A549 (cell line): ENCODE results near the gene SEMA5A. TPM values are rescaled to one million over a fixed set of nuclear protein-coding genes. Genes with fewer than 3 reads are reported as not detected.

Experiments used
- ATAC-seq, 2 experiments: fragments of 200-7000 bp in 1 of 2; fragments of >200 bp in 1 of 2; cut with Nextera tagmentation in 1 of 2; cut with Tn5 transposase in 1 of 2; 3 replicates each; pipeline versions ENCODE4 v1.8.0 to v1.9.1; 2018 to 2020; ENCODE audit warnings: mild to moderate bottlenecking in 1 of 2, moderate library complexity in 1 of 2
- CTCF ChIA-PET: fragments of 300-600 bp; sonication (Branson Sonifier 250); formaldehyde crosslinking; extraction: SDS; loops from one replicate; lab custom pipeline; 2021; ENCODE audit warnings: antibody characterized with exemption, inconsistent platforms; lab: Yijun Ruan, JAX
- POLR2A ChIA-PET: fragments of 350-600 bp; formaldehyde crosslinking; extraction: SDS; loops from one replicate; lab custom pipeline; 2021; ENCODE audit warnings: antibody characterized with exemption, inconsistent platforms; lab: Yijun Ruan, JAX
- DNase-seq, 2 experiments: peaks; one replicate each; pipeline versions ENCODE4 v3.0.0 to v3.0.0-alpha.2; 2011 to 2016; ENCODE audit warnings: low read depth in 1 of 2, low spot score in 1 of 2
- FAIRE-seq: peaks from 2 replicates; lab custom pipeline; 2011; peaks lifted over from hg19 to GRCh38; lab: Jason Lieb, UNC
- H3K27ac ChIP-seq, 2 experiments: fragments of >200 bp; sonication (Bioruptor Twin); formaldehyde crosslinking; 3 replicates each; pipeline ENCODE4 v1.5.1; 2016 to 2017
- H3K4me1 ChIP-seq: fragments of >200 bp; sonication (Bioruptor Twin); formaldehyde crosslinking; 3 replicates; pipeline ENCODE4 v1.6.1; 2016
- H3K4me2 ChIP-seq: fragments of >200 bp; sonication (Bioruptor Twin); formaldehyde crosslinking; 3 replicates; pipeline ENCODE4 v1.6.1; 2016
- H3K4me3 ChIP-seq: fragments of >200 bp; sonication (Bioruptor Twin); formaldehyde crosslinking; 3 replicates; pipeline ENCODE4 v1.5.1; 2016
- H3K9me3 ChIP-seq: fragments of >200 bp; sonication (Bioruptor Twin); formaldehyde crosslinking; 3 replicates; pipeline ENCODE4 v1.6.1; 2016
- BHLHE40 ChIP-seq: IDR thresholded peaks from 2 replicates; pipeline ENCODE4 v1.6.1; 2012; ENCODE audit warnings: low read depth, low read length, inconsistent platforms
- CBX8 ChIP-seq: fragments of 200-600 bp; sonication (generic); IDR thresholded peaks from 2 replicates; pipeline ENCODE4 v1.6.1; 2016
- CEBPB ChIP-seq, 2 experiments: fragments of >200 bp in 1 of 2; sonication (Bioruptor Twin) in 1 of 2; formaldehyde crosslinking in 1 of 2; IDR thresholded peaks; 2 replicates each; pipeline ENCODE4 v1.6.1; 2012 to 2016
- CHD4 ChIP-seq: fragments of 200-600 bp; sonication (generic); IDR thresholded peaks from 2 replicates; pipeline ENCODE4 v1.6.1; 2016; ENCODE audit warnings: antibody characterized with exemption, mild to moderate bottlenecking, borderline replicate concordance
- EHMT2 ChIP-seq: fragments of 200-600 bp; sonication (generic); IDR thresholded peaks from 2 replicates; pipeline ENCODE4 v1.6.1; 2016; ENCODE audit warnings: antibody characterized with exemption, low read depth, mild to moderate bottlenecking, moderate library complexity
- EP300 ChIP-seq, 2 experiments: fragments of >200 bp; sonication (Bioruptor Twin); formaldehyde crosslinking; IDR thresholded peaks; 2 replicates in 1 of 2; 3 replicates in 1 of 2; pipeline ENCODE4 v1.6.1; 2016 to 2017
- ESRRA ChIP-seq: fragments of 150-350 bp; IDR thresholded peaks from 2 replicates; pipeline ENCODE4 v1.6.1; 2014; ENCODE audit warnings: mild to moderate bottlenecking, low read length, borderline replicate concordance
- FOSB ChIP-seq: fragments of 250-450 bp; sonication (Bioruptor Pico); IDR thresholded peaks from 2 replicates; pipeline ENCODE4 v1.5.0; 2020; ENCODE audit warnings: mild to moderate bottlenecking, moderate library complexity
- FOXS1 ChIP-seq: fragments of 250-450 bp; sonication (Bioruptor Pico); IDR thresholded peaks from 2 replicates; pipeline ENCODE4 v1.5.0; 2020; ENCODE audit warnings: mild to moderate bottlenecking, moderate library complexity
- HDAC2 ChIP-seq: fragments of 200-600 bp; sonication (generic); IDR thresholded peaks from 2 replicates; pipeline ENCODE4 v1.6.1; 2016
- MAFK ChIP-seq: fragments of 450-650 bp; IDR thresholded peaks from 2 replicates; pipeline ENCODE4 v1.6.1; 2014; ENCODE audit not compliant: partially characterized antibody
- MYC ChIP-seq: IDR thresholded peaks from 2 replicates; pipeline ENCODE4 v1.6.1; 2012; ENCODE audit warnings: mild to moderate bottlenecking, inconsistent platforms, low read length, improper control_type of control experiment, borderline replicate concordance
- NFE2L2 ChIP-seq: fragments of 150-350 bp; conservative IDR thresholded peaks from 2 replicates; pipeline ENCODE4 v1.6.1; 2014; ENCODE audit warnings: low read length
- POLR2A ChIP-seq: IDR thresholded peaks from 2 replicates; pipeline ENCODE4 v1.6.1; 2012; ENCODE audit warnings: mild to moderate bottlenecking, low read length
- RCOR1 ChIP-seq: fragments of 150-350 bp; IDR thresholded peaks from 2 replicates; pipeline ENCODE4 v1.6.1; 2014; ENCODE audit warnings: antibody characterized with exemption, low read length, low read depth
- TFCP2L1 ChIP-seq: fragments of 250-450 bp; sonication (Bioruptor Pico); IDR thresholded peaks from 2 replicates; pipeline ENCODE4 v1.5.0; 2021; ENCODE audit warnings: mild to moderate bottlenecking
- TP53 ChIP-seq: fragments of 250-450 bp; sonication (Bioruptor Pico); IDR thresholded peaks from 2 replicates; pipeline ENCODE4 v1.5.0; 2021; ENCODE audit warnings: mild to moderate bottlenecking, moderate library complexity
- ZSCAN20 ChIP-seq: fragments of 250-450 bp; sonication (Bioruptor Pico); IDR thresholded peaks from 2 replicates; pipeline ENCODE4 v1.8.0; 2022; ENCODE audit warnings: mild to moderate bottlenecking, moderate library complexity
- WGBS: methylation state at CpG from one replicate; pipeline ENCODE4 v1.1.6; 2017; ENCODE audit errors: missing lambda C conversion rate; 5-methylcytosine and 5-hydroxymethylcytosine counted together
- polyA plus RNA-seq, 4 experiments: library from polyadenylated mRNA; depleted of rRNA in 3 of 4; stranded (reverse); fragments of >200 nt; fragmentation: RNase III in 1 of 4; extraction: RNeasy Plus Mini Kit Qiagen cat#74134 plus additional on column Dnase treatment in 1 of 4; gene quantifications; 2 replicates in 3 of 4; 3 replicates in 1 of 4; pipeline ENCODE4 v1.2.3, GENCODE V29; 2011 to 2017
- TF ChIP-seq, protein P1 (sequence below): IDR thresholded peaks from 2 replicates; pipeline ENCODE4 v1.6.1; 2012
- TF ChIP-seq, protein P2 (sequence below): fragments of 200-600 bp; sonication (generic); IDR thresholded peaks from 2 replicates; pipeline ENCODE4 v1.6.1; 2016; ENCODE audit warnings: antibody characterized with exemption, mild to moderate bottlenecking, moderate library complexity
- TF ChIP-seq, protein P3 (sequence below): fragments of 250-450 bp; sonication (Bioruptor Pico); IDR thresholded peaks from 2 replicates; pipeline ENCODE4 v1.5.0; 2020; ENCODE audit warnings: low read depth, mild to moderate bottlenecking, moderate library complexity

SEMA5A gene
- polyA plus RNA-seq, 2 of the 4 experiments (the other 2 are of a cell fraction), result not detected

DNA sequence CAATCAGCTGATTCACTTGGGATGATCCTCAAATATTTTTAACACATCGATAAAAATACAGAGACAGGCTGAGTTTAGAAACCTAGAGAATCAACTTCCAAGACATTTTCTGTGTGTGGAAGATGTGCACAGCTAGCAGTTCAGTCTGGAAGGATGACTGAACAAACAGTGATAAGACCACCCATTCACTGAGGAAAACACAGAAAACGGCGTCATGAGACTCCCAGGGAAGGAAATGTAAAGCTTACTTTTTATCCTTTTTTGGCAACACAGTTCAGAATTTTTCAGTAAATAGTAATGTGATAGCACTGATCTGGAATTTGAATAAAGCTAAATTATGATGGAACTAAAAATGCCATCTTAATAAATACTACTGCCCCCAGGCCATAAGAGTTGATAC lies 277.6 kb downstream of the SEMA5A start:
- ChIA-PET CTCF (no interaction called here), POLR2A (no interaction called here)
- Histone ChIP-seq H3K27ac (no peak overlapping the region), H3K4me1 (no peaks in the 10 kb centered on the region), H3K9me3 (no peaks in the 10 kb centered on the region), H3K4me3 (no peak overlapping the region)
- FAIRE-seq, result no peak
- WGBS, result 1% methylated on average over 3 of the region's 3 CpGs
- TF ChIP-seq FOXS1 (CRISPR knock-in tag), result no peak
- no peak for TF ChIP-seq TFCP2L1 (CRISPR knock-in tag)
- no peak for TF ChIP-seq TP53
- no peak for TF ChIP-seq CHD4
- TF ChIP-seq, protein P1, sequence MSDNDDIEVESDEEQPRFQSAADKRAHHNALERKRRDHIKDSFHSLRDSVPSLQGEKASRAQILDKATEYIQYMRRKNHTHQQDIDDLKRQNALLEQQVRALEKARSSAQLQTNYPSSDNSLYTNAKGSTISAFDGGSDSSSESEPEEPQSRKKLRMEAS, result no peak
- no peak for TF ChIP-seq POLR2A
- TF ChIP-seq CEBPB (IDR thresholded peaks at IDR 0.05), result no peak
- TF ChIP-seq, protein P2, sequence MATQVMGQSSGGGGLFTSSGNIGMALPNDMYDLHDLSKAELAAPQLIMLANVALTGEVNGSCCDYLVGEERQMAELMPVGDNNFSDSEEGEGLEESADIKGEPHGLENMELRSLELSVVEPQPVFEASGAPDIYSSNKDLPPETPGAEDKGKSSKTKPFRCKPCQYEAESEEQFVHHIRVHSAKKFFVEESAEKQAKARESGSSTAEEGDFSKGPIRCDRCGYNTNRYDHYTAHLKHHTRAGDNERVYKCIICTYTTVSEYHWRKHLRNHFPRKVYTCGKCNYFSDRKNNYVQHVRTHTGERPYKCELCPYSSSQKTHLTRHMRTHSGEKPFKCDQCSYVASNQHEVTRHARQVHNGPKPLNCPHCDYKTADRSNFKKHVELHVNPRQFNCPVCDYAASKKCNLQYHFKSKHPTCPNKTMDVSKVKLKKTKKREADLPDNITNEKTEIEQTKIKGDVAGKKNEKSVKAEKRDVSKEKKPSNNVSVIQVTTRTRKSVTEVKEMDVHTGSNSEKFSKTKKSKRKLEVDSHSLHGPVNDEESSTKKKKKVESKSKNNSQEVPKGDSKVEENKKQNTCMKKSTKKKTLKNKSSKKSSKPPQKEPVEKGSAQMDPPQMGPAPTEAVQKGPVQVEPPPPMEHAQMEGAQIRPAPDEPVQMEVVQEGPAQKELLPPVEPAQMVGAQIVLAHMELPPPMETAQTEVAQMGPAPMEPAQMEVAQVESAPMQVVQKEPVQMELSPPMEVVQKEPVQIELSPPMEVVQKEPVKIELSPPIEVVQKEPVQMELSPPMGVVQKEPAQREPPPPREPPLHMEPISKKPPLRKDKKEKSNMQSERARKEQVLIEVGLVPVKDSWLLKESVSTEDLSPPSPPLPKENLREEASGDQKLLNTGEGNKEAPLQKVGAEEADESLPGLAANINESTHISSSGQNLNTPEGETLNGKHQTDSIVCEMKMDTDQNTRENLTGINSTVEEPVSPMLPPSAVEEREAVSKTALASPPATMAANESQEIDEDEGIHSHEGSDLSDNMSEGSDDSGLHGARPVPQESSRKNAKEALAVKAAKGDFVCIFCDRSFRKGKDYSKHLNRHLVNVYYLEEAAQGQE, result no peak
- no peak for TF ChIP-seq EP300 (IDR thresholded peaks at IDR 0.05)
- TF ChIP-seq FOSB (CRISPR knock-in tag), result no peak
- TF ChIP-seq ZSCAN20 (CRISPR knock-in tag), result no peak
- TF ChIP-seq MAFK, result no peak
- TF ChIP-seq MYC, result no peak
- no peak for TF ChIP-seq BHLHE40
- TF ChIP-seq, all 56 proteins: peak for 0
- DNase-seq, result no peak
- ATAC-seq, result no peak
- H3K4me2 ChIP-seq, result no peak overlapping the region

DNA sequence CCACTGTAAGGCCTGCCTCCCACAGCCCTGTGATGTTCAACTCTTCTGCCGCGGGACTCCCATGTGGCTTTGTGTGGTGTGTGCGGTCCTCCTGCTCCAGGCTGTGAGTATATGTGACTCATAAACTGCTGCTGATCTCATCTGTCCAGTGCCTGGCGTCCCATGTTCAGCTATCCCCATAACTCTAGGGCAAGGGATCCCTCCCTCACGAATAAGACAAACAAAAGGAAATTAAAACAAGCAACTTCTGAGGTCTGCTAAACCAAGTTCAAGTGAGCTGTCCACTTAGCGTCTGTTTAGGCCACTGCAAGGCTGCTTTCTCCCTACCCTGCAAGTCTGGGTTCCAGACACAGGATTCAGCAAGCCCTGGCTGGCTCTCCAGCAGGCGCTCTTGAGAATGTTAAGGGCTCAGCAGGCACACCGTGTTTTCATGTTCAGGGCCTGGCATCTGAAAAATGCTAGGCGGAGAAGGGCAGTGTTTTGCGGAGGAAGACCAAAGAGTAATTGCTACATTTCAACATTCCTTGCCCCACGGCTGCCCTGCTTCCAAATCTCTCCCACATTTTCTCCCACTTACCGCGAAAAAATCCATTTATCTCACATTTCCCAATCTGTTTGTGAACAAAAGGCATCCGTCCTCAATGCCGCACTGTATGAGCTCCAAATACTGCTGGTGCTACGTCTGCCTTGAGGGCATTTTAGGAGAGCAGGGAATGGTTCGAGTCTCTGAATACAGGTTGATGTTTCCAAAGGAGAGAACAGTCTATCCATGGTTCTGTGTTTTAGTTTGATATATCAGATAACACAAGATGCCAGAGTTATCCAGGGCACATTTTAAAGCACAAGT lies 280.2 kb downstream of the SEMA5A start:
- CTCF ChIA-PET, result interaction anchor here (0.6 to 1.2 kb wide), 2 partner anchors 9 to 1448 kb away, joined by 3 read pairs; no protein-coding TSS in a partner anchor
- DNase-seq (no peak), FAIRE-seq (no peak), ATAC-seq (no peak)
- POLR2A ChIA-PET, result no interaction called here
- 24% methylated on average over 17 of the region's 17 CpGs for WGBS
- Histone ChIP-seq H3K9me3 (no peaks in the 10 kb centered on the region), H3K4me2 (no peak overlapping the region), H3K4me1 (no peaks in the 10 kb centered on the region), H3K4me3 (no peak overlapping the region), H3K27ac (no peak overlapping the region)
- TF ChIP-seq ESRRA (no peak), MAFK (no peak), NFE2L2 (no peak), POLR2A (no peak), HDAC2 (no peak), CBX8 (no peak), EHMT2 (no peak), RCOR1 (no peak)
- TF ChIP-seq, protein P2, result no peak
- TF ChIP-seq, protein P3, sequence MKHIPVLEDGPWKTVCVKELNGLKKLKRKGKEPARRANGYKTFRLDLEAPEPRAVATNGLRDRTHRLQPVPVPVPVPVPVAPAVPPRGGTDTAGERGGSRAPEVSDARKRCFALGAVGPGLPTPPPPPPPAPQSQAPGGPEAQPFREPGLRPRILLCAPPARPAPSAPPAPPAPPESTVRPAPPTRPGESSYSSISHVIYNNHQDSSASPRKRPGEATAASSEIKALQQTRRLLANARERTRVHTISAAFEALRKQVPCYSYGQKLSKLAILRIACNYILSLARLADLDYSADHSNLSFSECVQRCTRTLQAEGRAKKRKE (CRISPR knock-in tag), result no peak
